Mesendoderm (in vitro differentiated cells): ENCODE measurements around the gene KLHL5.
A peak's percentile ranks its signal among the peaks of the same experiment; 100 is the strongest.

Source experiments
- DNase-seq: peaks from one replicate; pipeline ENCODE4 v3.0.0; 2013
- H2AK5ac ChIP-seq: 2 replicates; pipeline ENCODE4 v1.6.1; 2013; ENCODE audit warnings: low read length, inconsistent platforms
- H2BK120ac ChIP-seq: 2 replicates; pipeline ENCODE4 v1.6.1; 2013; ENCODE audit warnings: low read depth, mild to moderate bottlenecking, low read length, moderate library complexity, mixed read lengths
- H2BK15ac ChIP-seq: replicated peaks from 2 replicates; pipeline ENCODE4 v1.6.1; 2013; ENCODE audit warnings: low read depth, mild to moderate bottlenecking, moderate library complexity
- H2BK5ac ChIP-seq: 2 replicates; pipeline ENCODE4 v1.6.1; 2013; ENCODE audit warnings: low read length, inconsistent platforms
- H3K18ac ChIP-seq: 2 replicates; pipeline ENCODE4 v1.6.1; 2013; ENCODE audit warnings: mild to moderate bottlenecking, low read length, mixed read lengths
- H3K23ac ChIP-seq: one replicate; pipeline ENCODE4 v1.6.1; 2013; ENCODE audit warnings: low read length
- H3K27ac ChIP-seq: 2 replicates; pipeline ENCODE4 v1.5.1; 2013; ENCODE audit warnings: low read depth, mild to moderate bottlenecking, inconsistent platforms, low read length, moderate library complexity
- H3K27me3 ChIP-seq: 2 replicates; pipeline ENCODE4 v1.6.1; 2013; ENCODE audit warnings: low read length, control low read depth, mild to moderate bottlenecking, inconsistent platforms; ENCODE audit not compliant: insufficient read depth, poor library complexity
- H3K36me3 ChIP-seq: 2 replicates; pipeline ENCODE4 v1.6.1; 2013; ENCODE audit warnings: low read length, inconsistent platforms; ENCODE audit not compliant: control insufficient read depth, insufficient read depth
- H3K4ac ChIP-seq: one replicate; pipeline ENCODE4 v1.6.1; 2013; ENCODE audit warnings: low read depth, mild to moderate bottlenecking, low read length, moderate library complexity
- H3K4me1 ChIP-seq: 2 replicates; pipeline ENCODE4 v1.6.1; 2013; ENCODE audit warnings: low read depth, low read length, inconsistent platforms; ENCODE audit not compliant: control insufficient read depth
- H3K4me2 ChIP-seq: 2 replicates; pipeline ENCODE4 v1.6.1; 2013; ENCODE audit warnings: low read length
- H3K4me3 ChIP-seq: 2 replicates; pipeline ENCODE4 v1.5.1; 2013; ENCODE audit warnings: mild to moderate bottlenecking, low read length
- H3K56ac ChIP-seq: one replicate; pipeline ENCODE4 v1.6.1; 2013; ENCODE audit warnings: low read length
- H3K79me1 ChIP-seq: 2 replicates; pipeline ENCODE4 v1.6.1; 2013; ENCODE audit warnings: low read length, inconsistent platforms
- H3K79me2 ChIP-seq: 2 replicates; pipeline ENCODE4 v1.6.1; 2013; ENCODE audit warnings: mild to moderate bottlenecking, low read length; ENCODE audit not compliant: control insufficient read depth, insufficient read depth
- H3K9ac ChIP-seq: 2 replicates; pipeline ENCODE4 v1.6.1; 2013; ENCODE audit warnings: low read length, inconsistent platforms
- H4K5ac ChIP-seq: one replicate; pipeline ENCODE4 v1.6.1; 2013; ENCODE audit warnings: low read length
- H4K8ac ChIP-seq: one replicate; pipeline ENCODE4 v1.6.1; 2013; ENCODE audit warnings: low read depth, mild to moderate bottlenecking, control low read depth, low read length, moderate library complexity
- whole genome bisulfite sequencing: extraction: QIAGEN DNeasy Blood & Tissue Kit; methylation state at CpG from one replicate; pipeline ENCODE4 v1.1.7; 2013; ENCODE audit warnings: low lambda C conversion rate, missing lambda C conversion rate; ENCODE audit not compliant: insufficient coverage; ENCODE audit errors: extremely low coverage; 5-methylcytosine and 5-hydroxymethylcytosine counted together

KLHL5 gene

DNA sequence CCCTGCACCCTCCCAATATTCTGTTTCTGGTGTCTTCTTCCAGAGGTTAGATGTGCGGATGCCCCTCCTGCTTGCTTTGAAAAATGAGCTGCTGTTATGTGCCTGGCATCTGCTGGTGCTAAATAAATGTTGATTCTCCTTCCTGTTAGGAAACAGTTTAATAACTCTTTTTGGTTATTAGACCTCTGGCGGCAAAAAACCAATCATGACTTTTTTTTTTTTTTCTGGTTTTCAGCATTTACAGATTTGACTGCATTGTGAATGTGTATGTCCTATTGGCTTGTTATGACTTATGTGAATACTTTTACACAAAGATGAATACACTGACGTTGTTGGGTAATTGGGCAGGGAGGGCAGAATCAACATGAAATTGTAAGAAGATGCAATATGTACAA, 16.2 kb upstream of the KLHL5 start:
- Histone ChIP-seq H3K79me1 (no peaks in the 10 kb centered on the region), H3K4me2 (peak overlapping the region; percentile 70), H2BK120ac (no peak overlapping the region), H4K8ac (no peak overlapping the region), H3K18ac (no peak overlapping the region), H3K79me2 (peaks cover 1% of the 10 kb centered on the region), H3K36me3 (no peaks in the 10 kb centered on the region), H3K9ac (no peak overlapping the region), H3K4ac (no peak overlapping the region), H4K5ac (no peak overlapping the region), H3K23ac (no peak overlapping the region), H3K4me3 (no peak overlapping the region), H2BK15ac (no peak overlapping the region), H2BK5ac (no peak overlapping the region), H3K27ac (no peak overlapping the region), H3K27me3 (no peaks in the 10 kb centered on the region), H3K56ac (peak overlapping the region; percentile 89), H3K4me1 (peaks cover 5% of the 10 kb centered on the region), H2AK5ac (no peak overlapping the region)
- no CpG with 5 or more reads among the region's 3 CpGs for WGBS
- no peak for DNase-seq

DNA sequence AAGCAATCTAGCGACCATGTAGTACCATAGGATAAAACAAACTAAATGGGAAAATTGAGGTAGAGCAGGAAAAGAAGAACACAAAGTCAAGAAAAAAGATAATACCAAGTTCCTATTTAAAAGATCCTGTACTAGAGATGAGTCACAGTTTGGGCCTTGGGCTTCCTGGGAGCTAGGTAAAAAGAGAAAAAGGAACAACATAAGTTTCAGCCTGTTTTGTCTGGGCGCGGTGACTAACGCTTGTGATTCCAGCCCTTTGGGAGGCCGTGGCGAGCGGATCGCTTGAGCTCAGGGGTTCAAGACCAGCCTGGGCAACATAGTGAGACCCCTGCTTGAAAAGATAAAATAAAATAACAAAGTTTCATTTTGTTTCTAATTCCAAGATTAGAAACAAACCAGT, 15.8 kb upstream of the KLHL5 start:
- Histone ChIP-seq H3K56ac (no peak overlapping the region), H2BK120ac (no peak overlapping the region), H2BK15ac (peak overlapping the region; percentile 57), H2AK5ac (no peak overlapping the region), H3K4me2 (no peak overlapping the region), H3K4me3 (no peak overlapping the region), H3K79me1 (no peaks in the 10 kb centered on the region), H3K27me3 (no peaks in the 10 kb centered on the region), H3K18ac (no peak overlapping the region), H4K5ac (no peak overlapping the region), H3K4me1 (peaks cover 5% of the 10 kb centered on the region), H3K79me2 (peaks cover 1% of the 10 kb centered on the region), H3K27ac (no peak overlapping the region), H3K36me3 (no peaks in the 10 kb centered on the region), H3K4ac (no peak overlapping the region), H3K23ac (no peak overlapping the region), H4K8ac (peak overlapping the region; percentile 65), H3K9ac (no peak overlapping the region), H2BK5ac (no peak overlapping the region)
- peak; percentile 18 for DNase-seq
- no CpG with 5 or more reads among the region's 8 CpGs for WGBS

DNA sequence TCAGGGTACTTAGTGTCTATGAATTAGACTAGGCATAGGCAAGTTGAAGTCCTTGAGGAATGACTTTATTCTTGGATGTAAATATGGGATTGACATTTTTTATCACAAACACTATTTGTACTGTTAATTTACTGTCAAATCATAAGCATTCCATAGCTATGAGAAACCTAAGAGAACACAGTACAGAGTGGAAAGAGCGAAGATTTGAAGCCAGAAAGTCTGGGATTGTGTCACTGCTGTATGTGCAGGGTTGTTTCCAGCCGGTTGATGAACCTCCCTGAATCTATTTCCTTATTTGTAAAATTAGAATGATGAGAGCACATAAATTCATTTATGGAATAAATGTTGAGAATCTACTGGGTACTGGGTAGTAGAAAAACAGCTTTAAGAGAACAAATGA, 14.4 kb upstream of the KLHL5 start:
- H4K5ac ChIP-seq: no peak overlapping the region
- H3K56ac ChIP-seq: no peak overlapping the region
- no peak overlapping the region for H3K18ac ChIP-seq
- no peak overlapping the region for H2BK5ac ChIP-seq
- H3K4me1 ChIP-seq: peaks cover 5% of the 10 kb centered on the region
- no peak overlapping the region for H4K8ac ChIP-seq
- H3K79me2 ChIP-seq: peaks cover 1% of the 10 kb centered on the region
- no peaks in the 10 kb centered on the region for H3K79me1 ChIP-seq
- H2AK5ac ChIP-seq: no peak overlapping the region
- H3K4ac ChIP-seq: no peak overlapping the region
- no peaks in the 10 kb centered on the region for H3K36me3 ChIP-seq
- no peak for DNase-seq
- H3K27me3 ChIP-seq: no peaks in the 10 kb centered on the region
- no peak overlapping the region for H3K4me3 ChIP-seq
- no peak overlapping the region for H2BK15ac ChIP-seq
- H3K9ac ChIP-seq: no peak overlapping the region
- H3K23ac ChIP-seq: no peak overlapping the region
- H2BK120ac ChIP-seq: no peak overlapping the region
- WGBS: no CpG with 5 or more reads among the region's 2 CpGs
- H3K27ac ChIP-seq: no peak overlapping the region
- no peak overlapping the region for H3K4me2 ChIP-seq

DNA sequence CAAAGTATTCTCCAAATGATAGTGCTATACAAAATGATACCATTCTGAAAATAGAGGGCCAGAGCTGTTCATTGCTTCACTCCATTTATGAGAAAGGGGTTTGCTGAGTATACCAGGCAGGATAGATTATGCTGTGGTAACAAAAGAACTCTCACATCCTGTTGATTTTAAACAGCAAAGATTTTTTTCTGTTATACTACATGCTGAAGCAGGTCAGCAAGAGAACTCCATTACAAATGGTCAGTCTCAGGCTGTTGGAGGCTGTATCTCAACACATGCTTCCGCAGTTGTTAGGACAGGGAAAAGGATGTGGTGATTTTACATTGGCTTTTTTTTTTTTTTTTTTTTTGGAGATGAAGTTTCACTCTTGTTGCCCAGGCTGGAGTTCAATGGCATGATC, 13.7 kb upstream of the KLHL5 start:
- Histone ChIP-seq H2BK120ac (no peak overlapping the region), H2AK5ac (no peak overlapping the region), H3K4me2 (no peak overlapping the region), H2BK5ac (no peak overlapping the region), H3K4me3 (no peak overlapping the region), H3K27ac (no peak overlapping the region), H3K4ac (no peak overlapping the region), H4K8ac (no peak overlapping the region), H3K27me3 (no peaks in the 10 kb centered on the region), H3K4me1 (peaks cover 5% of the 10 kb centered on the region), H3K23ac (no peak overlapping the region), H3K36me3 (no peaks in the 10 kb centered on the region), H3K18ac (no peak overlapping the region), H4K5ac (no peak overlapping the region), H3K9ac (no peak overlapping the region), H2BK15ac (no peak overlapping the region), H3K56ac (no peak overlapping the region), H3K79me1 (no peaks in the 10 kb centered on the region), H3K79me2 (peaks cover 1% of the 10 kb centered on the region)
- no peak for DNase-seq
- WGBS: no CpG with 5 or more reads among the region's 1 CpG

DNA sequence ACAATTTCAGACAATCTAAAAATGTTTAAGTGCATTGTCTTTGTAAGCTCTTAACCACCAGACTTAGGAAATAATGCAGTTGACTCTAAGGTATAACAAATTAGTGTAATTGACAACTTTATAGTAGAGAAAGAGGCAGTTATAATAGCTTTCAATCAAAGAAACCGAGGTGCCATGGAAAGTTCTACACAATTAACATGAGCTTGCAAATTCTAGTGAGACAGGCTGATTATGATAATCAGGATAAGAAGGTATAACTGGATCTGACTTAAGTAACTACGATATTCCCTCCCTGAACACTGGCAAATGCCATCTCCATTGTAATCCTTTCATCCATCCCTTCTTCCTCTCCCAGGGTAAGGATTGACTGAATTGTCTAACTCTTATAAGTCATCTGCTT, 11.4 kb upstream of the KLHL5 start:
- Histone ChIP-seq H2AK5ac (no peak overlapping the region), H3K4me3 (no peak overlapping the region), H3K9ac (no peak overlapping the region), H3K23ac (no peak overlapping the region), H3K18ac (no peak overlapping the region), H3K4me1 (no peaks in the 10 kb centered on the region), H3K27ac (no peak overlapping the region), H3K36me3 (no peaks in the 10 kb centered on the region), H3K56ac (no peak overlapping the region), H4K8ac (no peak overlapping the region), H3K27me3 (no peaks in the 10 kb centered on the region), H3K4ac (no peak overlapping the region), H4K5ac (no peak overlapping the region), H2BK5ac (no peak overlapping the region), H3K79me2 (peaks cover 1% of the 10 kb centered on the region), H3K4me2 (no peak overlapping the region), H2BK120ac (no peak overlapping the region), H3K79me1 (peaks cover 2% of the 10 kb centered on the region), H2BK15ac (no peak overlapping the region)
- no CpG with 5 or more reads among the region's 2 CpGs for WGBS
- no peak for DNase-seq

DNA sequence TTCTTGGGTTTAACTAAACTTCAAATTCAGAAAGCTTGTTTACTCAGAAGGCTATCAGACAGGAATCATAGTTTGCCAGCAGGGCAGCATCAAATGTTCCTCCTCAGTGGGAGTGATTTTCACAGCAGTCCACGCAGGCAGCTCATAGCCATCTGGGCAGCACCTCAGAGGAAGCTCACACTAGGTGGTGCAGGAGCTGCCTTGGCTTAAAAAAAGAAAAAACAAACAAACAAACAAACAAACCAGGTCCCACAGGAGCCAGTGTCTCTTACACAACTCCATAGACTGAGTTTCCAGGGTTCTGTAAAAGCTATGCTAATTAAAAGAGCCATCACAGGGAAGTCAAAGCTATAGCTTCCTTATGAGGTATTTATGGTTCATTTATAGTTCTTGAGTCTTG, 10.5 kb upstream of the KLHL5 start:
- H2BK15ac ChIP-seq: no peak overlapping the region
- no peaks in the 10 kb centered on the region for H3K4me1 ChIP-seq
- no peak overlapping the region for H2BK120ac ChIP-seq
- no peak overlapping the region for H3K9ac ChIP-seq
- no CpG with 5 or more reads among the region's 1 CpG for WGBS
- no peak overlapping the region for H3K4ac ChIP-seq
- H2AK5ac ChIP-seq: no peak overlapping the region
- H3K56ac ChIP-seq: no peak overlapping the region
- no peak for DNase-seq
- H4K8ac ChIP-seq: no peak overlapping the region
- H3K4me2 ChIP-seq: no peak overlapping the region
- H3K18ac ChIP-seq: no peak overlapping the region
- no peak overlapping the region for H4K5ac ChIP-seq
- peaks cover 2% of the 10 kb centered on the region for H3K79me1 ChIP-seq
- no peaks in the 10 kb centered on the region for H3K36me3 ChIP-seq
- H3K27me3 ChIP-seq: no peaks in the 10 kb centered on the region
- no peak overlapping the region for H3K27ac ChIP-seq
- H2BK5ac ChIP-seq: no peak overlapping the region
- H3K4me3 ChIP-seq: no peak overlapping the region
- H3K23ac ChIP-seq: no peak overlapping the region
- peaks cover 1% of the 10 kb centered on the region for H3K79me2 ChIP-seq
